Activated naive CD8-positive, alpha-beta T cell treated with anti-CD3 and anti-CD28 coated beads, Interleukin-2, amount 50 U/mL, for 24 hours (primary cell): ENCODE results near the gene SPTLC3.

ENCODE experiments used
- ATAC-seq: fragments of 150-1000 bp; cut with Tn5 transposase; one replicate; pipeline ENCODE4 v1.10.0; 2021
- DNase-seq: peaks from one replicate; pipeline ENCODE4 v3.0.0; 2021
- H3K27ac Mint-ChIP-seq: one replicate; pipeline ENCODE4 v1.8.0; 2021; ENCODE audit warnings: mild to moderate bottlenecking, mixed read lengths
- H3K27me3 Mint-ChIP-seq: one replicate; pipeline ENCODE4 v1.8.0; 2021; ENCODE audit warnings: mixed read lengths
- H3K36me3 Mint-ChIP-seq: one replicate; pipeline ENCODE4 v1.8.0; 2021; ENCODE audit warnings: low read depth, mixed read lengths
- H3K4me1 Mint-ChIP-seq: one replicate; pipeline ENCODE4 v1.8.0; 2021; ENCODE audit warnings: mixed read lengths
- H3K4me3 Mint-ChIP-seq: one replicate; pipeline ENCODE4 v1.8.0; 2021; ENCODE audit warnings: mild to moderate bottlenecking, moderate library complexity, mixed read lengths
- H3K9me3 Mint-ChIP-seq: one replicate; pipeline ENCODE4 v1.8.0; 2021; ENCODE audit warnings: mixed read lengths

SPTLC3 gene

GRCh38 chr20:13034115-13034514 lies 25.3 kb downstream of the SPTLC3 start:
- no peak overlapping the region for H3K4me3 Mint-ChIP-seq
- H3K4me1 Mint-ChIP-seq: no peaks in the 10 kb centered on the region
- no peak for ATAC-seq
- H3K27me3 Mint-ChIP-seq: no peaks in the 10 kb centered on the region
- DNase-seq: no peak
- no peaks in the 10 kb centered on the region for H3K36me3 Mint-ChIP-seq
- H3K9me3 Mint-ChIP-seq: no peaks in the 10 kb centered on the region
- H3K27ac Mint-ChIP-seq: no peak overlapping the region

- no peaks in the 10 kb centered on the region for H3K9me3 Mint-ChIP-seq
- H3K27me3 Mint-ChIP-seq: no peaks in the 10 kb centered on the region
- H3K4me1 Mint-ChIP-seq: no peaks in the 10 kb centered on the region
- H3K36me3 Mint-ChIP-seq: no peaks in the 10 kb centered on the region
- ATAC-seq (no peak), DNase-seq (no peak)
- no peak overlapping the region for H3K27ac Mint-ChIP-seq
- no peak overlapping the region for H3K4me3 Mint-ChIP-seq
Measured at GRCh38 chr20:13034936-13035335, 26.2 kb downstream of the SPTLC3 start.

GRCh38 chr20:13035399-13036152 lies 26.8 kb downstream of the SPTLC3 start:
- ATAC-seq: no peak

GRCh38 chr20:13037727-13038126 lies 29.0 kb downstream of the SPTLC3 start:
- no peaks in the 10 kb centered on the region for H3K9me3 Mint-ChIP-seq
- no peaks in the 10 kb centered on the region for H3K4me1 Mint-ChIP-seq
- H3K36me3 Mint-ChIP-seq: no peaks in the 10 kb centered on the region
- no peaks in the 10 kb centered on the region for H3K27me3 Mint-ChIP-seq
- ATAC-seq (no peak), DNase-seq (no peak)
- no peak overlapping the region for H3K4me3 Mint-ChIP-seq
- no peak overlapping the region for H3K27ac Mint-ChIP-seq

More at GRCh38 chr20:13035399-13036152, 26.8 kb downstream of the SPTLC3 start:
- no peaks in the 10 kb centered on the region for H3K9me3 Mint-ChIP-seq
- no peak overlapping the region for H3K4me3 Mint-ChIP-seq
- H3K27ac Mint-ChIP-seq: no peak overlapping the region
- H3K27me3 Mint-ChIP-seq: no peaks in the 10 kb centered on the region
- H3K4me1 Mint-ChIP-seq: no peaks in the 10 kb centered on the region
- DNase-seq: no peak
- H3K36me3 Mint-ChIP-seq: no peaks in the 10 kb centered on the region

GRCh38 chr20:13041574-13042457 lies 33.0 kb downstream of the SPTLC3 start:
- DNase-seq: no peak
- H3K27ac Mint-ChIP-seq: no peak overlapping the region
- H3K4me3 Mint-ChIP-seq: no peak overlapping the region
- no peaks in the 10 kb centered on the region for H3K9me3 Mint-ChIP-seq
- ATAC-seq: no peak
- no peaks in the 10 kb centered on the region for H3K36me3 Mint-ChIP-seq
- peaks cover 2% of the 10 kb centered on the region for H3K27me3 Mint-ChIP-seq
- H3K4me1 Mint-ChIP-seq: no peaks in the 10 kb centered on the region

GRCh38 chr20:13042458-13042794 lies 33.7 kb downstream of the SPTLC3 start:
- Mint-ChIP-seq H3K4me1 (no peaks in the 10 kb centered on the region), H3K36me3 (no peaks in the 10 kb centered on the region), H3K27me3 (peaks cover 2% of the 10 kb centered on the region), H3K4me3 (no peak overlapping the region), H3K9me3 (no peaks in the 10 kb centered on the region), H3K27ac (no peak overlapping the region)
- DNase-seq: no peak
- no peak for ATAC-seq

GRCh38 chr20:13046409-13046808 lies 37.6 kb downstream of the SPTLC3 start:
- Mint-ChIP-seq H3K36me3 (no peaks in the 10 kb centered on the region), H3K27ac (no peak overlapping the region), H3K27me3 (peaks cover 2% of the 10 kb centered on the region), H3K4me3 (no peak overlapping the region), H3K4me1 (no peaks in the 10 kb centered on the region), H3K9me3 (no peaks in the 10 kb centered on the region)
- ATAC-seq (no peak), DNase-seq (no peak)

- DNase-seq (no peak), ATAC-seq (no peak)
- no peaks in the 10 kb centered on the region for H3K27me3 Mint-ChIP-seq
- no peaks in the 10 kb centered on the region for H3K4me1 Mint-ChIP-seq
- no peaks in the 10 kb centered on the region for H3K36me3 Mint-ChIP-seq
- peaks cover 4% of the 10 kb centered on the region for H3K9me3 Mint-ChIP-seq
- H3K27ac Mint-ChIP-seq: no peak overlapping the region
- no peak overlapping the region for H3K4me3 Mint-ChIP-seq
Measured at GRCh38 chr20:13054011-13054410, 45.2 kb downstream of the SPTLC3 start.

GRCh38 chr20:13058666-13059389 lies 50.1 kb downstream of the SPTLC3 start:
- Mint-ChIP-seq H3K36me3 (no peaks in the 10 kb centered on the region), H3K4me1 (no peaks in the 10 kb centered on the region), H3K27ac (no peak overlapping the region), H3K9me3 (no peaks in the 10 kb centered on the region), H3K4me3 (no peak overlapping the region), H3K27me3 (no peaks in the 10 kb centered on the region)
- ATAC-seq (no peak), DNase-seq (no peak)

GRCh38 chr20:13059398-13060136 lies 50.8 kb downstream of the SPTLC3 start:
- ATAC-seq (no peak), DNase-seq (no peak)
- Mint-ChIP-seq H3K27me3 (no peaks in the 10 kb centered on the region), H3K36me3 (no peaks in the 10 kb centered on the region), H3K4me1 (no peaks in the 10 kb centered on the region), H3K27ac (no peak overlapping the region), H3K4me3 (no peak overlapping the region), H3K9me3 (no peaks in the 10 kb centered on the region)

- Mint-ChIP-seq H3K36me3 (no peaks in the 10 kb centered on the region), H3K9me3 (no peaks in the 10 kb centered on the region), H3K27ac (no peak overlapping the region), H3K27me3 (no peaks in the 10 kb centered on the region), H3K4me1 (no peaks in the 10 kb centered on the region), H3K4me3 (no peak overlapping the region)
- no peak for ATAC-seq
- DNase-seq: no peak
Measured at GRCh38 chr20:13060327-13060726, 51.6 kb downstream of the SPTLC3 start.

GRCh38 chr20:13061381-13061780 lies 52.6 kb downstream of the SPTLC3 start:
- Mint-ChIP-seq H3K9me3 (peaks cover 4% of the 10 kb centered on the region), H3K27ac (no peak overlapping the region)

GRCh38 chr20:13062789-13063188 lies 54.0 kb downstream of the SPTLC3 start:
- ATAC-seq (no peak), DNase-seq (no peak)
- peaks cover 8% of the 10 kb centered on the region for H3K9me3 Mint-ChIP-seq
- H3K27ac Mint-ChIP-seq: no peak overlapping the region
- H3K36me3 Mint-ChIP-seq: no peaks in the 10 kb centered on the region
- peaks cover 1% of the 10 kb centered on the region for H3K27me3 Mint-ChIP-seq
- H3K4me3 Mint-ChIP-seq: no peak overlapping the region
- H3K4me1 Mint-ChIP-seq: no peaks in the 10 kb centered on the region

More at GRCh38 chr20:13061381-13061780, 52.6 kb downstream of the SPTLC3 start:
- Mint-ChIP-seq H3K4me3 (no peak overlapping the region), H3K4me1 (no peaks in the 10 kb centered on the region), H3K27me3 (no peaks in the 10 kb centered on the region), H3K36me3 (no peaks in the 10 kb centered on the region)
- ATAC-seq (no peak), DNase-seq (no peak)

GRCh38 chr20:13068336-13068735 lies 59.6 kb downstream of the SPTLC3 start:
- no peaks in the 10 kb centered on the region for H3K4me1 Mint-ChIP-seq
- peaks cover 1% of the 10 kb centered on the region for H3K27me3 Mint-ChIP-seq
- ATAC-seq (no peak), DNase-seq (no peak)
- H3K4me3 Mint-ChIP-seq: no peak overlapping the region
- no peaks in the 10 kb centered on the region for H3K36me3 Mint-ChIP-seq
- H3K9me3 Mint-ChIP-seq: peaks cover 8% of the 10 kb centered on the region
- no peak overlapping the region for H3K27ac Mint-ChIP-seq
